DND-41 (cell line): ENCODE measurements around the gene PRICKLE2.

Experiments used
- ATAC-seq: fragments of 200-7000 bp; cut with Tn5 transposase; 3 replicates; pipeline ENCODE4 v1.9.1; 2021; ENCODE audit warnings: low read depth; ENCODE audit not compliant: insufficient read depth
- DNase-seq: peaks from one replicate; pipeline ENCODE4 v3.0.0-alpha.2; 2020
- H2AFZ ChIP-seq: 2 replicates; pipeline ENCODE4 v1.6.0; 2012; ENCODE audit warnings: low read depth, low read length
- H3K27ac ChIP-seq: 2 replicates; pipeline ENCODE4 v1.5.1; 2012; ENCODE audit warnings: low read length, inconsistent platforms
- H3K27me3 ChIP-seq: fragments of 200-600 bp; sonication (generic); 2 replicates; pipeline ENCODE4 v1.6.0; 2012; ENCODE audit warnings: low read length, mild to moderate bottlenecking, inconsistent platforms; ENCODE audit not compliant: insufficient read depth, poor library complexity
- H3K36me3 ChIP-seq: 2 replicates; pipeline ENCODE4 v1.5.1; 2012; ENCODE audit warnings: low read length, inconsistent platforms; ENCODE audit not compliant: insufficient read depth
- H3K4me1 ChIP-seq: 2 replicates; pipeline ENCODE4 v1.5.1; 2012; ENCODE audit warnings: mild to moderate bottlenecking, low read length; ENCODE audit not compliant: insufficient read depth
- H3K4me2 ChIP-seq: 2 replicates; pipeline ENCODE4 v1.6.0; 2012; ENCODE audit warnings: mild to moderate bottlenecking, moderate library complexity, low read length, inconsistent platforms; ENCODE audit not compliant: insufficient read depth
- H3K4me3 ChIP-seq, 2 experiments: fragments of 200-600 bp in 1 of 2; shearing (Covaris generic) in 1 of 2; 2 replicates each; pipeline ENCODE4 v1.5.1; 2012 to 2016; ENCODE audit warnings: inconsistent platforms in 2 of 2, low read length in 2 of 2, mild to moderate bottlenecking in 2 of 2, low read depth in 1 of 2, moderate library complexity in 1 of 2
- H3K79me2 ChIP-seq: 2 replicates; pipeline ENCODE4 v1.6.0; 2012; ENCODE audit warnings: low read length, inconsistent platforms; ENCODE audit not compliant: insufficient read depth
- H3K9ac ChIP-seq: 2 replicates; pipeline ENCODE4 v1.6.0; 2012; ENCODE audit warnings: low read depth, mild to moderate bottlenecking, inconsistent platforms, low read length, moderate library complexity
- H3K9me3 ChIP-seq: 2 replicates; pipeline ENCODE4 v1.5.1; 2012; ENCODE audit warnings: low read length, moderate library complexity, mild to moderate bottlenecking, inconsistent platforms; ENCODE audit not compliant: insufficient read depth, severe bottlenecking
- H4K20me1 ChIP-seq: 2 replicates; pipeline ENCODE4 v1.6.0; 2012; ENCODE audit warnings: low read length; ENCODE audit not compliant: insufficient read depth
- EZH2 ChIP-seq: IDR thresholded peaks from 3 replicates; pipeline ENCODE4 v1.6.1; 2012; ENCODE audit warnings: borderline replicate concordance, low read depth, mild to moderate bottlenecking, moderate library complexity, low read length, inconsistent platforms; ENCODE audit not compliant: severe bottlenecking
- TF ChIP-seq, protein P1 (sequence below): IDR thresholded peaks from 2 replicates; pipeline ENCODE4 v1.5.1; 2012; ENCODE audit warnings: borderline replicate concordance, low read length, moderate library complexity, mild to moderate bottlenecking; ENCODE audit not compliant: poor library complexity, severe bottlenecking; ENCODE audit errors: extremely low read depth

PRICKLE2 gene

DNA sequence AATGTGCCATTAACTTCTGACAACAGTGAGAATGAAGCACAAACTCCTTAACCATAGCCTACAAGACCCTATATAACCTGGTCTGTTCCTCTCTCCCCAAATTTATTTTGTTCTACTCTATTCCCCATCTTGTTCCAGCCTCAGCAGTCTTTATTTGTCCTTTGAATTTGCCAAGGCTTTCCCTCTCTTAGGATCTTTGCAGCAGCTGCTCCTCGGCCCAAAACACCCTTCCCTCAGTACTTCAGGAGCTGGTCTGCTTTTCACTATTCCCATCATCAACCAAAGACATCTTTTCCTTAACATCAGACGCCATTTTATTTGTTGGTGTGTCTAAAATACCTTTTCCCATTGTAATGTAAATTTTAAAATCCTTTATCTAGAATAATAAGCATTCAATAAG, 10.2 kb downstream of the PRICKLE2 start:
- H4K20me1 ChIP-seq = no peaks in the 10 kb centered on the region
- H3K4me1 ChIP-seq = no peaks in the 10 kb centered on the region
- H3K4me3 ChIP-seq = no peak overlapping the region
- H3K27me3 ChIP-seq = no peaks in the 10 kb centered on the region
- ATAC-seq (no peak), DNase-seq (no peak)
- H3K9ac ChIP-seq = no peak overlapping the region
- no peak for TF ChIP-seq EZH2
- TF ChIP-seq, protein P1, sequence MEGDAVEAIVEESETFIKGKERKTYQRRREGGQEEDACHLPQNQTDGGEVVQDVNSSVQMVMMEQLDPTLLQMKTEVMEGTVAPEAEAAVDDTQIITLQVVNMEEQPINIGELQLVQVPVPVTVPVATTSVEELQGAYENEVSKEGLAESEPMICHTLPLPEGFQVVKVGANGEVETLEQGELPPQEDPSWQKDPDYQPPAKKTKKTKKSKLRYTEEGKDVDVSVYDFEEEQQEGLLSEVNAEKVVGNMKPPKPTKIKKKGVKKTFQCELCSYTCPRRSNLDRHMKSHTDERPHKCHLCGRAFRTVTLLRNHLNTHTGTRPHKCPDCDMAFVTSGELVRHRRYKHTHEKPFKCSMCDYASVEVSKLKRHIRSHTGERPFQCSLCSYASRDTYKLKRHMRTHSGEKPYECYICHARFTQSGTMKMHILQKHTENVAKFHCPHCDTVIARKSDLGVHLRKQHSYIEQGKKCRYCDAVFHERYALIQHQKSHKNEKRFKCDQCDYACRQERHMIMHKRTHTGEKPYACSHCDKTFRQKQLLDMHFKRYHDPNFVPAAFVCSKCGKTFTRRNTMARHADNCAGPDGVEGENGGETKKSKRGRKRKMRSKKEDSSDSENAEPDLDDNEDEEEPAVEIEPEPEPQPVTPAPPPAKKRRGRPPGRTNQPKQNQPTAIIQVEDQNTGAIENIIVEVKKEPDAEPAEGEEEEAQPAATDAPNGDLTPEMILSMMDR = no peak
- H3K79me2 ChIP-seq = no peaks in the 10 kb centered on the region
- no peak overlapping the region for H3K27ac ChIP-seq
- H3K9me3 ChIP-seq = no peaks in the 10 kb centered on the region
- no peak overlapping the region for H2AFZ ChIP-seq
- no peak overlapping the region for H3K4me2 ChIP-seq
- no peaks in the 10 kb centered on the region for H3K36me3 ChIP-seq

DNA sequence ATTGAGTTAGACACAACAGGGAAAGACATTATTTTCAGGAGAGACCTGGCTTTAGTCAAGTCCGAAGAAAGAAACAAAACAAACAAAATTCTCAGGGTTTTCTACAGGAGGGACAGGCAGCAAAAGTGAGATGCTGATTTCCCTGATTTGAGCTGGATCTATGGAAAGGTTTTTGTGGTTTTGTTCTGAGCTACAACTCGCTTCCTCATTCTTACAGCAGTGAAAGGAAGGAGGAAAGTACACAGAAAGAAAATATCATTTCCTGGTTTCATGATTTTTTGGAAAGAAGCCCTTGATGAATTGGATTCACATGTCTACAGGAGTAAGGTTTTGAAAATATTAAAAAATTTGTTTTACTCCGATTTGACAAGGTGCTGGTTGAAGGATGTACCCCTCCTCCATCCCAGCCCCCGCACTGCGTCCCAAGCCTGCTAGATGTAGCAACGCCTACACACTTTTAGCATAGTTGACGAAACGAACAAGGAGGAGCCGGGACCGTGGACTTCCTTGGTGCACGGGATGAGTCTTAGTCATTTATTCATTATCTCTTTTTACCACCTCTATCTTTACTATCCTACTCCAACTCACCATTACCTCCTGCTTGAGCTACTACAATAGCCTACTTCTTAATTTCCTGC, 10.8 kb downstream of the PRICKLE2 start:
- Histone ChIP-seq H2AFZ (no peak overlapping the region), H3K36me3 (no peaks in the 10 kb centered on the region), H3K79me2 (no peaks in the 10 kb centered on the region), H3K4me2 (no peak overlapping the region), H3K4me3 (no peak overlapping the region), H3K9ac (no peak overlapping the region), H3K4me1 (no peaks in the 10 kb centered on the region), H3K27ac (no peak overlapping the region), H3K27me3 (no peaks in the 10 kb centered on the region), H4K20me1 (no peaks in the 10 kb centered on the region), H3K9me3 (no peaks in the 10 kb centered on the region)
- no peak for TF ChIP-seq EZH2
- TF ChIP-seq, protein P1 = no peak
- ATAC-seq = no peak
- DNase-seq = no peak

- no peaks in the 10 kb centered on the region for H3K36me3 ChIP-seq
- no peak overlapping the region for H3K27ac ChIP-seq
- TF ChIP-seq, protein P1 = no peak
- no peak for TF ChIP-seq EZH2
- H3K4me2 ChIP-seq = no peak overlapping the region
- no peaks in the 10 kb centered on the region for H3K9me3 ChIP-seq
- no peaks in the 10 kb centered on the region for H3K79me2 ChIP-seq
- H3K9ac ChIP-seq = no peak overlapping the region
- H3K27me3 ChIP-seq = no peaks in the 10 kb centered on the region
- no peak overlapping the region for H2AFZ ChIP-seq
- H3K4me1 ChIP-seq = no peaks in the 10 kb centered on the region
- H4K20me1 ChIP-seq = no peaks in the 10 kb centered on the region
- ATAC-seq (no peak), DNase-seq (no peak)
- no peak overlapping the region for H3K4me3 ChIP-seq
Measured at GRCh38 chr3:64213962-64214379, 11.3 kb downstream of the PRICKLE2 start.
